ENCODE data around the gene SLC2A13.

- TF ChIP-seq, protein P1, sequence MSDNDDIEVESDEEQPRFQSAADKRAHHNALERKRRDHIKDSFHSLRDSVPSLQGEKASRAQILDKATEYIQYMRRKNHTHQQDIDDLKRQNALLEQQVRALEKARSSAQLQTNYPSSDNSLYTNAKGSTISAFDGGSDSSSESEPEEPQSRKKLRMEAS (IDR thresholded peaks at IDR 0.05): no peak
- no peak for TF ChIP-seq YY1 (IDR thresholded peaks at IDR 0.05; ENCODE audit: low read depth)
Observed at GRCh38 chr12:39988574-39988973, 117.3 kb downstream of the SLC2A13 start.
